Stimulated activated naive B cell treated with anti-CD40 and anti-IgM and Interleukin-4, amounts not matched to agents 10 μg/mL and 1 μg/mL and 100 μg/mL, for 72 hours (primary cell): ENCODE data around the gene KSR2.

Experiments used
- ATAC-seq, 2 donors: fragments of 150-1000 bp; cut with Tn5 transposase; replicated peaks; 2 replicates each; pipeline ENCODE4 v1.10.0; 2021; ENCODE audit warnings: moderate library complexity in 1 of 2
- DNase-seq: peaks from one replicate; pipeline ENCODE4 v3.0.0; 2021
- H3K27ac Mint-ChIP-seq: one replicate; pipeline ENCODE4 v1.8.0; 2022; ENCODE audit warnings: mild to moderate bottlenecking, mixed read lengths
- H3K27me3 Mint-ChIP-seq, 2 donors: one replicate each; pipeline ENCODE4 v1.8.0; 2022; ENCODE audit warnings: mixed read lengths in 2 of 2
- H3K36me3 Mint-ChIP-seq, 2 donors: one replicate each; pipeline ENCODE4 v1.8.0; 2022; ENCODE audit warnings: mixed read lengths in 2 of 2, mild to moderate bottlenecking in 1 of 2
- H3K4me1 Mint-ChIP-seq, 2 donors: one replicate each; pipeline ENCODE4 v1.8.0; 2022; ENCODE audit warnings: mixed read lengths in 2 of 2, mild to moderate bottlenecking in 1 of 2
- H3K4me3 Mint-ChIP-seq, 2 donors: one replicate each; pipeline ENCODE4 v1.8.0; 2022; ENCODE audit warnings: mild to moderate bottlenecking in 2 of 2, mixed read lengths in 2 of 2, moderate library complexity in 1 of 2
- H3K9me3 Mint-ChIP-seq, 2 donors: one replicate each; pipeline ENCODE4 v1.8.0; 2022; ENCODE audit warnings: mixed read lengths in 2 of 2, mild to moderate bottlenecking in 1 of 2

KSR2 gene

DNA sequence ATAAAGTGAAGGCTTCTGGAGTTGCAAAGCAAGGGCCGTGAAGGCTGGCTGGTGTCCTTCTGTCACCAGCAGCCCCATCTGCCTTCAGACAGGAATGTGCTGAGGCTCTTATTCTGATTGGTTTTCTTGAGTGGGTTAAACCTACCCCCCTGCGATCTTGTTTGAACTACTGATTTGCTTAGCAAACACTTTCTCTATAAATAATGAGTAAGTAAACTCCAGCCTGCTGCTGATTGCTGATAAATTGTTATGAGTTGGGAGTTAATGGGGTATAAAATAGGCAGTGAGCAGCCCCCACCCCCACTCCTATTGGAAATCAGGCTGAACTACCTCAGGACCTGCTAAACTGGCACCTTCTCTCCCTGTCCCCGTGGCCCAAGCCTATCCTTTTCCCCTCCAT lies 461.2 kb downstream of the KSR2 start:
- peaks cover 0 to 8% of the 10 kb centered on the region in 2 donors for H3K9me3 Mint-ChIP-seq
- H3K27me3 Mint-ChIP-seq: peaks cover 6 to 21% of the 10 kb centered on the region in 2 donors
- DNase-seq (no peak), ATAC-seq (no peak)
- H3K4me1 Mint-ChIP-seq: no peaks in the 10 kb centered on the region
- no peaks in the 10 kb centered on the region for H3K36me3 Mint-ChIP-seq
- no peak overlapping the region for H3K27ac Mint-ChIP-seq
- H3K4me3 Mint-ChIP-seq: no peak overlapping the region

GRCh38 chr12:117506333-117506732 lies 462.5 kb downstream of the KSR2 start:
- H3K27ac Mint-ChIP-seq: no peak overlapping the region
- H3K4me1 Mint-ChIP-seq: no peaks in the 10 kb centered on the region
- no peaks in the 10 kb centered on the region for H3K36me3 Mint-ChIP-seq
- peaks cover 6 to 21% of the 10 kb centered on the region in 2 donors for H3K27me3 Mint-ChIP-seq
- peaks cover 0 to 8% of the 10 kb centered on the region in 2 donors for H3K9me3 Mint-ChIP-seq
- ATAC-seq: no peak
- no peak for DNase-seq
- no peak overlapping the region for H3K4me3 Mint-ChIP-seq

- Mint-ChIP-seq H3K27ac (no peak overlapping the region), H3K4me3 (no peak overlapping the region)
Measured at GRCh38 chr12:117502633-117503032, 466.2 kb downstream of the KSR2 start.

DNA sequence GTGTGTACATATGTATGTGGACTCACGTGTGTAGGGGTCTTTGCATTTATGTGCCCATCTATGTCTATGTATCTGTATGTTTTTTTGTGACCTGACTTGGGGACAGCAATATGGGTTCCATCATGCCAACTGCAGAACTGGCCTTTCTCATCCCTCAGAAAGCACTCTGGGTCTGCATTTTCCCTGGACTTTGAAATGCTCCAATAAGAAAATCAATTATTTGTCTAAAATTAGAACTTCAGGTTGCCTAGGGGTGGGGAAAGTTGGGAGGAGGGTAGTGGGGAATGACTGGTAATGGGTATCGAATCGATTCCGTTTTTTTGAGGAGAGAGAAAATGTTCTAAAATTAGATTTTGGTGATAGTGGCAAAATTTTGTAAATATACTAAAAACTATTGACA lies 466.6 kb downstream of the KSR2 start:
- H3K27me3 Mint-ChIP-seq: peaks cover 3 to 13% of the 10 kb centered on the region in 2 donors
- ATAC-seq: no peak
- H3K27ac Mint-ChIP-seq: no peak overlapping the region

More at GRCh38 chr12:117502633-117503032, 466.2 kb downstream of the KSR2 start:
- DNase-seq: no peak
- H3K4me1 Mint-ChIP-seq: no peaks in the 10 kb centered on the region
- H3K27me3 Mint-ChIP-seq: peaks cover 3 to 15% of the 10 kb centered on the region in 2 donors
- ATAC-seq: no peak
- no peaks in the 10 kb centered on the region for H3K36me3 Mint-ChIP-seq
- peaks cover 0 to 4% of the 10 kb centered on the region in 2 donors for H3K9me3 Mint-ChIP-seq

DNA sequence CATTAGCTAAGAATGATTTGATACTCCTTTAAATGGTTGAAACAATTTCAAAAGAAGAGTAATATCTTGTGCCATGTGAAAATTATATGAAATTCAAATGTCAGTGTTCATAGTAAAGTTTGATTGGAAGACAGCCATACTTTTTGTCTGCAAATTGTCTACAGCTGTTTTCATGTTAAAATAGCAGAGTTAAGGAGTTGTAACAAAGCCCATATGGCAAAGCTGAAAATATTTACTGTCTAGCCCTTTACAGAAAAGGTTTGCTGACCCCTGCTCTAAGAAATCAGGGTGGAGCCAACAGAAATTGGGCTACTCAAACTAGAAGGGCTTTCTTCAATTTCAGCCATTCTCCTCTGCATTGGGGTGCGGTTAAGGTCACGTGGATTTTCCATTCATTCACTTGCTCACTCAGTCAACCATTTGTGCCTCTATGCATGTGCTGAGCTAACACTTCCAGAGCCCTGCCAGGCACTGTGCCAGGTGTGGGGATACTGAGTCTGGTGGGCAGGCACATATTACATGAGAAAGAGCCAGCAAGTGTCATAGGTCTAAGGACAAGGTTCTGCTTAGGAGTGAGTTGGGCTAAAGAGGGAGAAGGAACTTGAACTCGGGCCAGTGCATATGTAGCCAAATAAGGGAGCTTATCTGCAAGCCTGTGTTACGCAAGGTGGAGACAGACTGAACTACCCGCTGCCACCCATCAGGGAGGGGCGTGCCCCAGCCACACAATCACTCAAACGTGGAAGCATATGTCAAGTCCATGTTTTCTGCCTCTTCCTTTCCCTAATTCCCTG lies 467.5 kb downstream of the KSR2 start:
- H3K4me3 Mint-ChIP-seq: no peak overlapping the region
- DNase-seq: no peak
- H3K36me3 Mint-ChIP-seq: no peaks in the 10 kb centered on the region
- H3K4me1 Mint-ChIP-seq: no peaks in the 10 kb centered on the region
- H3K27ac Mint-ChIP-seq: no peak overlapping the region
- no peak for ATAC-seq
- H3K9me3 Mint-ChIP-seq: peaks cover 0 to 4% of the 10 kb centered on the region in 2 donors
- peaks cover 3 to 13% of the 10 kb centered on the region in 2 donors for H3K27me3 Mint-ChIP-seq

More for the DNA sequence above, 466.6 kb downstream of the KSR2 start:
- no peak for DNase-seq
- no peaks in the 10 kb centered on the region for H3K4me1 Mint-ChIP-seq
- H3K9me3 Mint-ChIP-seq: peaks cover 0 to 4% of the 10 kb centered on the region in 2 donors
- no peaks in the 10 kb centered on the region for H3K36me3 Mint-ChIP-seq
- no peak overlapping the region for H3K4me3 Mint-ChIP-seq

- Mint-ChIP-seq H3K36me3 (no peaks in the 10 kb centered on the region), H3K27ac (no peak overlapping the region), H3K27me3 (peaks cover 3 to 6% of the 10 kb centered on the region in 2 donors), H3K4me3 (no peak overlapping the region), H3K4me1 (no peaks in the 10 kb centered on the region), H3K9me3 (no peaks in the 10 kb centered on the region)
- DNase-seq: no peak
- no peak for ATAC-seq
Measured at GRCh38 chr12:117499759-117500485, 468.9 kb downstream of the KSR2 start.

- Mint-ChIP-seq H3K27ac (no peak overlapping the region), H3K4me3 (no peak overlapping the region), H3K36me3 (no peaks in the 10 kb centered on the region), H3K4me1 (no peaks in the 10 kb centered on the region), H3K27me3 (peaks cover 3 to 6% of the 10 kb centered on the region in 2 donors), H3K9me3 (no peaks in the 10 kb centered on the region)
- ATAC-seq (no peak), DNase-seq (no peak)
Measured at GRCh38 chr12:117498880-117499279, 469.9 kb downstream of the KSR2 start.

- H3K4me1 Mint-ChIP-seq: no peaks in the 10 kb centered on the region
- H3K9me3 Mint-ChIP-seq: no peaks in the 10 kb centered on the region
- no peak overlapping the region for H3K27ac Mint-ChIP-seq
- ATAC-seq (no peak), DNase-seq (no peak)
- H3K4me3 Mint-ChIP-seq: no peak overlapping the region
- peaks cover 3 to 6% of the 10 kb centered on the region in 2 donors for H3K27me3 Mint-ChIP-seq
- no peaks in the 10 kb centered on the region for H3K36me3 Mint-ChIP-seq
Measured at GRCh38 chr12:117498256-117498655, 470.5 kb downstream of the KSR2 start.

DNA sequence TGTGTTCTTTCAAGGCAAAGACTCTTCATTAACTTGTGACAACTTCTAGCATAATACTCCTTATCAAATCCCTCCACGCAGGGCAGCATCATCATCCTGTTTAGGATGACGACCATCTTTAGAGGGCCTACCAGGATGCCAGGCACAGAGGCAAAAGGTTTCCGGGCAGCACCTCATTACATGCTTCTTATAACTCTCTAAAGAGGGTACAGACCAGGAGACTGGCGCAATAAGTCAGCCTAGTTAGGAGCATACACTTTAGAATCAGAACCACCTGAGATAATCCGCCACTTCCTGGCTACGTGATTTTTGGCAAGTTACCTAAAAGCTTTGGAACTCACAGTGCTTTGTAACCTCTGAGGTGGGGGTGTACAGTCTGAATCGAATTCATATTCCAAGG lies 471.4 kb downstream of the KSR2 start:
- no peaks in the 10 kb centered on the region for H3K4me1 Mint-ChIP-seq

DNA sequence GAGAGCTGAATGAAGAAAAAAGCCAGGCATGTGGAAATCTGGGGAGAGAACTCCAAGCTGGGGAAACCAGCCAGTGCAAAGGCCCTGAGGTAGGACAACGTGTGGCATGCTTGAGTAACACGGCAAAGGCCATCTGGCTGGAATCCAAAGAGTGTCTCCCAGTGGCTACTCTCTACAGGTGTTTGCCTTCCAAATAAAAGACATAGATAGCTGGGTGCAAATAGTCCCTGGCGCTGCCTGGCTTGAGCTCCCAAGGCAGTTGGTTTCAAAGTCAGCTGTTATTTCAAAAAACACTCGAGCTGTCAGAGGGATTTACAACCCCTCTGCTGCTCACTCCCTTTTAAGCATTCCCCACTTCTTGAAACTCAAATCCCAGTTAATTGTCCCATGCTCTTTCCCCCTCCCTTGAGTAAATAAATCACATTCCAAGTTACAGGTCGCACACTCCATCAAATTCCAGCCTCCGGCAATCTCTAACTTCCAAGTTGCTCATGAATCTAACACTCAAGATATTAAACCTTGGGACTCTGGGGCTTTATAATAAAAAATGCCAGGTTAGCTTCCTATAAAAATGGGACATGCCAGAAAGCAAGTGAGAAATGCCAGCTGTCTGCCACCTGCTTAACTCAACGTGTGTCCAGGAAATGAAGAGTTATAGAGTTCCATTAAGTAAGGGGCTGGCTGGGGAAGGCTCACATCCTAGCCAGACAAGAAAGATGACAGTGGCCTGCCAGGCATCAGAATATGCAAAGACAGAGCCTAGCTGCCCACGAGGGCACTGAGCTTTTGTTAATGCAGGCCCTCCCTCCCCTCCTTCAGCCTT lies 473.7 kb downstream of the KSR2 start:
- ATAC-seq (no peak), DNase-seq (no peak)
- H3K4me1 Mint-ChIP-seq: no peaks in the 10 kb centered on the region
- H3K27ac Mint-ChIP-seq: no peak overlapping the region
- H3K9me3 Mint-ChIP-seq: no peaks in the 10 kb centered on the region
- peaks cover 3 to 6% of the 10 kb centered on the region in 2 donors for H3K27me3 Mint-ChIP-seq
- no peak overlapping the region for H3K4me3 Mint-ChIP-seq
- no peaks in the 10 kb centered on the region for H3K36me3 Mint-ChIP-seq

More for the DNA sequence above, 471.4 kb downstream of the KSR2 start:
- Mint-ChIP-seq H3K27me3 (peaks cover 3 to 6% of the 10 kb centered on the region in 2 donors), H3K27ac (no peak overlapping the region), H3K36me3 (no peaks in the 10 kb centered on the region), H3K4me3 (no peak overlapping the region), H3K9me3 (no peaks in the 10 kb centered on the region)
- DNase-seq (no peak), ATAC-seq (no peak)

- Mint-ChIP-seq H3K36me3 (no peaks in the 10 kb centered on the region), H3K9me3 (peaks cover 2 to 4% of the 10 kb centered on the region in 2 donors), H3K27ac (no peak overlapping the region), H3K27me3 (no peaks in the 10 kb centered on the region), H3K4me1 (peaks cover 0 to 4% of the 10 kb centered on the region in 2 donors), H3K4me3 (no peak overlapping the region)
- ATAC-seq (no peak), DNase-seq (no peak)
Measured at GRCh38 chr12:117491711-117492110, 477.1 kb downstream of the KSR2 start.

- Mint-ChIP-seq H3K4me3 (no peak overlapping the region), H3K4me1 (peaks cover 0 to 4% of the 10 kb centered on the region in 2 donors), H3K9me3 (peaks cover 2 to 4% of the 10 kb centered on the region in 2 donors), H3K27ac (no peak overlapping the region), H3K36me3 (no peaks in the 10 kb centered on the region), H3K27me3 (no peaks in the 10 kb centered on the region)
- DNase-seq (no peak), ATAC-seq (no peak)
Measured at GRCh38 chr12:117490130-117490529, 478.7 kb downstream of the KSR2 start.

GRCh38 chr12:117489671-117490070 lies 479.1 kb downstream of the KSR2 start:
- DNase-seq: no peak
- H3K27ac Mint-ChIP-seq: no peak overlapping the region
- peaks cover 0 to 4% of the 10 kb centered on the region in 2 donors for H3K4me1 Mint-ChIP-seq
- no peak overlapping the region for H3K4me3 Mint-ChIP-seq
- H3K9me3 Mint-ChIP-seq: peaks cover 2 to 4% of the 10 kb centered on the region in 2 donors
- ATAC-seq: no peak
- no peaks in the 10 kb centered on the region for H3K36me3 Mint-ChIP-seq
- no peaks in the 10 kb centered on the region for H3K27me3 Mint-ChIP-seq
